Hepatocyte (in vitro differentiated cells): ENCODE measurements around the gene BLM. TPM values are rescaled to one million over a fixed set of nuclear protein-coding genes. Genes with fewer than 3 reads are reported as not detected.

ENCODE experiments used
- DNase-seq: peaks from one replicate; pipeline ENCODE4 v3.0.0-alpha.2; 2016; ENCODE audit warnings: low spot score
- H2AFZ ChIP-seq: fragments of 200-600 bp; sonication (generic); 2 replicates; pipeline ENCODE4 v1.6.0; 2016; ENCODE audit warnings: antibody characterized with exemption, mild to moderate bottlenecking
- H3K27ac ChIP-seq: fragments of 200-600 bp; sonication (generic); 2 replicates; pipeline ENCODE4 v1.5.1; 2016; ENCODE audit warnings: mild to moderate bottlenecking
- H3K27me3 ChIP-seq: fragments of 200-600 bp; sonication (generic); 2 replicates; pipeline ENCODE4 v1.6.1; 2016
- H3K36me3 ChIP-seq: fragments of 200-600 bp; sonication (generic); replicated peaks from 2 replicates; pipeline ENCODE4 v1.5.1; 2016; ENCODE audit warnings: low read depth; ENCODE audit not compliant: insufficient read depth
- H3K4me1 ChIP-seq: fragments of 200-600 bp; sonication (generic); 2 replicates; pipeline ENCODE4 v1.5.1; 2016; ENCODE audit warnings: mild to moderate bottlenecking, moderate library complexity; ENCODE audit not compliant: insufficient read depth
- H3K4me2 ChIP-seq: fragments of 200-600 bp; sonication (generic); 2 replicates; pipeline ENCODE4 v1.6.0; 2016
- H3K4me3 ChIP-seq: fragments of 200-600 bp; sonication (generic); 2 replicates; pipeline ENCODE4 v1.5.1; 2016; ENCODE audit warnings: mild to moderate bottlenecking
- H3K79me2 ChIP-seq: fragments of 200-600 bp; sonication (generic); 2 replicates; pipeline ENCODE4 v1.6.0; 2017; ENCODE audit warnings: mild to moderate bottlenecking
- H3K9me2 ChIP-seq: fragments of 200-600 bp; sonication (generic); replicated peaks from 2 replicates; pipeline ENCODE4 v1.6.0; 2017; ENCODE audit warnings: mild to moderate bottlenecking; ENCODE audit not compliant: insufficient read depth
- H3K9me3 ChIP-seq: fragments of 200-600 bp; sonication (generic); 2 replicates; pipeline ENCODE4 v1.5.1; 2016; ENCODE audit warnings: low read depth, mild to moderate bottlenecking
- H4K20me1 ChIP-seq: fragments of 200-600 bp; sonication (generic); 2 replicates; pipeline ENCODE4 v1.6.0; 2016; ENCODE audit warnings: mild to moderate bottlenecking; ENCODE audit not compliant: insufficient read depth, poor library complexity, severe bottlenecking
- EZH2 ChIP-seq: fragments of 200-600 bp; sonication (generic); IDR thresholded peaks from 2 replicates; pipeline ENCODE4 v1.6.1; 2016; ENCODE audit warnings: antibody characterized with exemption, mild to moderate bottlenecking, borderline replicate concordance
- EZH2phosphoT487 ChIP-seq: fragments of 200-600 bp; sonication (generic); IDR thresholded peaks from one replicate; pipeline ENCODE4 v1.6.1; 2018; ENCODE audit warnings: antibody characterized with exemption, mild to moderate bottlenecking, low read depth, moderate library complexity; ENCODE audit not compliant: unreplicated experiment, severe bottlenecking
- WGBS: methylation state at CpG from one replicate; pipeline ENCODE4 v1.1.6; 2016; ENCODE audit warnings: low lambda C conversion rate; ENCODE audit errors: missing lambda C conversion rate; 5-methylcytosine and 5-hydroxymethylcytosine counted together
- polyA plus RNA-seq: library from polyadenylated mRNA; unstranded; fragments of >200 nt; fragmentation: Nextera tagmentation; extraction: Ambion mirVana; gene quantifications from 2 replicates; pipeline ENCODE4 v1.2.1, GENCODE V29; 2016
- total RNA-seq: library from RNA; depleted of rRNA; stranded (reverse); fragments of >200 nt; gene quantifications from 2 replicates; pipeline ENCODE4 v1.2.3, GENCODE V29; 2014
- TF ChIP-seq, protein P1 (sequence below): fragments of 200-600 bp; sonication (generic); IDR thresholded peaks from 2 replicates; pipeline ENCODE4 v1.5.1; 2016; ENCODE audit warnings: antibody characterized with exemption, mild to moderate bottlenecking; ENCODE audit not compliant: poor library complexity

The BLM gene
- total and polyA plus RNA-seq, 2 experiments from 2014 or later, result 1.7 to 3.5 TPM

DNA sequence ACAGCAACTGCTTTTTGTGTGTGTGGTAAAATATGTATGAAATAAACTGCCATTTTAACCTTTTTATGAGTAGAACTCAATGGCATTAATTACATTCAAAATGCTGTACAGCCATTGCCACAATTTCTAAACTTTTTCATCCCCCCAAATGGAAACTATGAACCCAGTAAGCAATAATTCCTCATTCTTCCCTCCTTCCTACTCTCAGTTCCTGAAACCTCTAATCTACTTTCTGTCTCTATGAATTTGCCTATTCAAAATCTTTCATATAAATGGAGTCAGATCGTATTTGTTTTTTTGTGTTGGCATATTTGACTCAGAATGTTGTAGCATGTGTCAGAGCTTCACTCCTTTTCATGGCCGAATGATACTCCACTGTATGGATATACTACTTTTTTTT, 5.3 kb upstream of the BLM start:
- WGBS, result 94% methylated on average over 2 of the region's 2 CpGs
- peaks cover 12% of the 10 kb centered on the region for H3K4me1 ChIP-seq
- no peak overlapping the region for H3K27ac ChIP-seq
- DNase-seq, result no peak
- H3K27me3 ChIP-seq, result no peaks in the 10 kb centered on the region
- H4K20me1 ChIP-seq, result no peaks in the 10 kb centered on the region
- no peak overlapping the region for H3K4me3 ChIP-seq
- no peaks in the 10 kb centered on the region for H3K9me3 ChIP-seq
- no peaks in the 10 kb centered on the region for H3K9me2 ChIP-seq
- no peak overlapping the region for H2AFZ ChIP-seq
- no peak overlapping the region for H3K4me2 ChIP-seq
- no peaks in the 10 kb centered on the region for H3K36me3 ChIP-seq
- H3K79me2 ChIP-seq, result no peaks in the 10 kb centered on the region
- TF ChIP-seq EZH2, result no peak
- TF ChIP-seq, protein P1, sequence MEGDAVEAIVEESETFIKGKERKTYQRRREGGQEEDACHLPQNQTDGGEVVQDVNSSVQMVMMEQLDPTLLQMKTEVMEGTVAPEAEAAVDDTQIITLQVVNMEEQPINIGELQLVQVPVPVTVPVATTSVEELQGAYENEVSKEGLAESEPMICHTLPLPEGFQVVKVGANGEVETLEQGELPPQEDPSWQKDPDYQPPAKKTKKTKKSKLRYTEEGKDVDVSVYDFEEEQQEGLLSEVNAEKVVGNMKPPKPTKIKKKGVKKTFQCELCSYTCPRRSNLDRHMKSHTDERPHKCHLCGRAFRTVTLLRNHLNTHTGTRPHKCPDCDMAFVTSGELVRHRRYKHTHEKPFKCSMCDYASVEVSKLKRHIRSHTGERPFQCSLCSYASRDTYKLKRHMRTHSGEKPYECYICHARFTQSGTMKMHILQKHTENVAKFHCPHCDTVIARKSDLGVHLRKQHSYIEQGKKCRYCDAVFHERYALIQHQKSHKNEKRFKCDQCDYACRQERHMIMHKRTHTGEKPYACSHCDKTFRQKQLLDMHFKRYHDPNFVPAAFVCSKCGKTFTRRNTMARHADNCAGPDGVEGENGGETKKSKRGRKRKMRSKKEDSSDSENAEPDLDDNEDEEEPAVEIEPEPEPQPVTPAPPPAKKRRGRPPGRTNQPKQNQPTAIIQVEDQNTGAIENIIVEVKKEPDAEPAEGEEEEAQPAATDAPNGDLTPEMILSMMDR, result no peak
- no peak for TF ChIP-seq EZH2phosphoT487

GRCh38 chr15:90713081-90713480, 4.1 kb upstream of the BLM start:
- TF ChIP-seq EZH2 (no peak), EZH2phosphoT487 (no peak)
- TF ChIP-seq, protein P1, result no peak
- Histone ChIP-seq H3K9me3 (no peaks in the 10 kb centered on the region), H3K27me3 (no peaks in the 10 kb centered on the region), H3K4me3 (no peak overlapping the region), H3K4me2 (no peak overlapping the region), H3K27ac (no peak overlapping the region), H2AFZ (no peak overlapping the region), H3K36me3 (no peaks in the 10 kb centered on the region), H3K79me2 (peaks cover 5% of the 10 kb centered on the region), H4K20me1 (no peaks in the 10 kb centered on the region), H3K9me2 (no peaks in the 10 kb centered on the region), H3K4me1 (peaks cover 12% of the 10 kb centered on the region)
- WGBS, result 88% methylated on average over 1 of the region's 1 CpG
- DNase-seq, result no peak

DNA sequence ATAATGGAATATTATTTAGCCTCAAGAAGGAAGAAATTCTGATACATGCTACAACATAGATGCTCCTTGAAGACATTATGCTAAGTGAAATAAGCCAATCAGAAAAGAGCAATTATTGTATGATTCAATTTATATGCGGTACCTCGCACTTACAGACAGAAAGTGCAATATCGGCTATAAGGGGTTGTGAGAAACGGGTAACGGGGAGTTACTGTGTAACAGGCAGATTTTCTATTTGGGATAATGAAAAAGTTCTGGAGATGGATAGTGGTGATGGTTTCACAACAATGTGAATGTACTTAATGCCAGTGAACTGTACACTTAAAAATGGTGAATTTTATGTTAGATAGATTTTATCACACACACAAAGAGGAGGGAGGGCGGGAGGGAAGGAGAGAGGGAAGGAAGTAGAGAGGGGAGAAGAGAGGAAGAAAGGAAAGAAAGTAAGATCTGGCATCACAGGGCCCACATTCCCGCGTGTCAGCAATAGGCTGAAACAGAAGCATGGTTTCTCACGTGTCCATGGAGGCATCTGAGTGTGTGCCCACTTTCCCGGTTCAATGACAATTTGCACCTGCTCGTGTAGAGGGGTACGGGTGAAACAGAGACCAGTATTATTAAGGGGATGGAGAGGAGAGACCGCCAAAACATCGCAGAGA, 700 bp upstream of the BLM start:
- peak overlapping the region; percentile 27 for H3K4me3 ChIP-seq
- H3K36me3 ChIP-seq, result no peaks in the 10 kb centered on the region
- no peaks in the 10 kb centered on the region for H3K4me1 ChIP-seq
- H3K9me2 ChIP-seq, result no peaks in the 10 kb centered on the region
- H3K79me2 ChIP-seq, result peaks cover 12% of the 10 kb centered on the region
- DNase-seq, result no peak
- H3K4me2 ChIP-seq, result peak overlapping the region; percentile 73
- peak overlapping the region; percentile 80 for H3K27ac ChIP-seq
- no peaks in the 10 kb centered on the region for H3K27me3 ChIP-seq
- 5% methylated on average over 11 of the region's 14 CpGs for WGBS
- H4K20me1 ChIP-seq, result no peaks in the 10 kb centered on the region
- TF ChIP-seq EZH2 (no peak), EZH2phosphoT487 (no peak)
- TF ChIP-seq, protein P1, result no peak
- H3K9me3 ChIP-seq, result no peaks in the 10 kb centered on the region
- peak overlapping the region; percentile 45 for H2AFZ ChIP-seq
